NCI-H1092 (cell line): Measurements from ENCODE around the gene ANK2.

ENCODE experiments used
- DNase-seq: peaks from one replicate; lab custom pipeline; 2025; lab: John Stamatoyannopoulos, UW

The ANK2 gene

DNA sequence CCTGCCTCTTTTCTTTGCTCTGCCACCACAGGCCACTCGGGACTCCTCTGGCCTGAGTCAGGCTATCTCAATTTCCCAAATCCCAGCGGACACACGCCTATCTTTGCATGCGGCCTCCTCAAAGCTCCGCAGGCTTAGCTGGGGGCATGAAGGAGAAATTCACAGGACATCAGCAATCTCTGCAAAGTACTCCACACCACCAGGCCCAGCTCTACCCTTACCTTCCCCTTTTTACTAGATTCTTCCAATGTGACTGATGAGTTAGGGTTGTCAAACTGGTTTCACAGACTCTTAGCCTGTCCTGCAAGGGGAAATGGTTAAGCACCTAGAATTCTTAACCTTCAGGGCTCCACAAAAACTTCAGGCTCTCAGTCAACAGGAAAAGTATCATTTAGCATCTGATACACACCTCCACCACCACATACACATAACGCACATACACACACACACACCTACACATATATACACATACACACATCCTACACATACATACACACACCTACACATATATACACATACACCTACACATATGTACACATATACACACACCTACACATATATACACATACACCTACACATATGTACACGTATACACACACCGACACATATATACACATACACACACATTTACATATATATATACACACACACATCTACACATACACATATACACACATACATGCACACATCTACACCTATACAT, 349.1 kb downstream of the ANK2 start:
- no peak for DNase-seq

DNA sequence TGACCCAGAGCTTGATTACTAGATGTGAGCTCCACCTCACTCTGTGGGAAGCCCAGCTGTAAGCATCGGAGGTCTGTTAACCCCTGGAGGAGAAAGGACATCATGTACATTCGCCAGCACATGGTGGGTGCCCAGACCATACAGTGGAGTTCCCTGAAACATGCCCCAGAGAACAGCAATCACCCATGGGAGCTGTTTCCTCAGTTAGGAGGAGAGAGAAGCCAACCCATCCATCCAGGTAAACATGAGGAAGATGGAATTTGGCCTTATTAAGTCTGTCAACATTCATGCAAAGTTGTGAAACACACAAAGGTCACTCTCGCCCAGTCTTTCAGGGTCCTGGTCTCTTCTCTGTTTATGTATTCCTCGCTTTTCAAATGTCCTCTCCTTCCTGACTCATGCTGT, 354.7 kb downstream of the ANK2 start:
- DNase-seq: no peak

DNA sequence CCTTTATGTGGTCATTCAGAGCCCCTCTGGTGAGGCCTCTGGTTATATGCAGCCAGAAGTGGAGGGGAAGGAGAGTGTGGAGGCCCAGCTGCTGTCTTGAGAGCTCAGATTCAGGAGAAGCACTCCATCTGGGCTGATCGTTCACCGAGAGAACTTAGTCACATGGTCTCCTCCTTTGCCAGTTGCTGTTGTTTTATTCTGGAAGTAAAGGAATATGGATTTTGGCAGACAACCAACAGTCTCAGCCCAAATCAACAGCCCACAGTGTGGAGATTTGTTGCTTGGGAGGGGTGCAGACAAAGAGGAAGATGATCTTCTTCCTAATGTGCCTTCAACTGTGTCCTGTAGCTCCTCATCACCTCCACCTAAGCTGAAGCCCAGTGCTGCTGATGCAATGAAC, 355.4 kb downstream of the ANK2 start:
- no peak for DNase-seq

DNA sequence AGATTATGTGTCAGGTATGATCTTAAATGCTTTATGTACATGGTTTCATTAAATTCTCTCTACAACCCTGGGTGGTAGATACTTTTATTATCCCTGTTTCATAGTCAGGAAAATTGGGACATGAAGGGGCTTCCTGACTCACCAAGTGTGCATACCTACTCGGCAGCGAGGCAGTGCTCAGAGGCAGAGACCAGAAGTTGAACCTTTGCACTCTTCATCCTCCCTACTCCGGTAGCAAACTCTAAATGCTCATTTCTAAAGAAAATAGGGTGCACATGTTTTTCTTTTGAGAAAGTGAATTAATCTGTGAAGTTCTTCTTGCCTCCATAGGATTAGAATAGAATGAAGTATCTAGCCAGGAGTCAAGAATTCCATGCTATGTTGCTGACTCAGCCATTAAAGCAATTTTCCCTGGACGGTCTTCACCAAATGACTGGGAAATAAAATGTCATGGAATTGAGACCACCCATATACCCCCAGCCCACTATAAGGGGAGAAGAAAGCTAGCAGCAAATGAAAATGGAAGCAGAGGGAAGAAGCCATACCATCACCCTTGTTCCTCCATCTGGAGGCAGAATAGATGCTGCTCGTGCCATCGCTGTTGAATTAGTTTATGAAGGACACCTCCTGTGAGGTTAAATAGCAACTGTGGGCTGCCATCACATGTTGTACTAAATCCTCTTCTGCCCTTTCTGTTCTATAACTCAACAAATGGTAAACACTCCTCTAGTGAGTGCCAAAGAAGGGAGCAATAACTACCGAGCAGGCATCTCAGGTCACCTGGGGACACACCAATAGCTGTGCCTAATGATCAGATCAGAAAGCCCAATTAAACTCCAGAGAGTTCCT, 356.6 kb downstream of the ANK2 start:
- no peak for DNase-seq

DNA sequence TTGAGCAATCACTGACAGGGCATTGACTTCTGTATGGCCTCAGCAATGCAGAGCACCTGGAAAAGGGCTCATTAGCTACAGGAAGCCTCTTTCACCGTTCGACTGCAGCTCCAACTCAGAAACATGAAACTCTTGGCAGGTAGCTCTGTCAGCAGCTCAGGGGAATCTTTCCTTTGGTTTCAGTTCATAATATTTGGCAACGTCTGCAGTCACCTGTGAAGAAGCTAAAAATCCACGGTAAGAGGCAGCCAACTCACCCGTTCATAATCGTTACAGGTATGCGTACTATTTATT, 357.2 kb downstream of the ANK2 start:
- peak; percentile 53 for DNase-seq

DNA sequence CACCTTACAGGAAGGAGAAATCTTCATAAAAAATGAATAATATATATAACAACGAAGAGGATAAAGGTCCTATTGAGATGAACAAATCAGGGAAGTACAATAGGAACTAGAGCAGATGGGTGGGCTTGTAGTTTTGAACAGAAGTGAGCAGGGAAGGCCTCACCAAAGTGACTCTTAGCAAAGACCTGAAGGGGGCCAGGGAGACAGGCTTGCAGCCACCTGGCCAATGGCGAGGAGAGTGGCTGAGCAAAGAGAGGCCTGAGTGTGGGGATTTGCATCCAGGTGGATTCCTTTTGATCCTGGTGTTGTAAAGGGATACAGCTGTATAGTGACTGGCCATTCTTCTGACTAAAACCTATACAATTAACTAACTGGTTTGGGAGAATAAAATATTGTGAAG, 358.0 kb downstream of the ANK2 start:
- DNase-seq: peak; percentile 33

DNA sequence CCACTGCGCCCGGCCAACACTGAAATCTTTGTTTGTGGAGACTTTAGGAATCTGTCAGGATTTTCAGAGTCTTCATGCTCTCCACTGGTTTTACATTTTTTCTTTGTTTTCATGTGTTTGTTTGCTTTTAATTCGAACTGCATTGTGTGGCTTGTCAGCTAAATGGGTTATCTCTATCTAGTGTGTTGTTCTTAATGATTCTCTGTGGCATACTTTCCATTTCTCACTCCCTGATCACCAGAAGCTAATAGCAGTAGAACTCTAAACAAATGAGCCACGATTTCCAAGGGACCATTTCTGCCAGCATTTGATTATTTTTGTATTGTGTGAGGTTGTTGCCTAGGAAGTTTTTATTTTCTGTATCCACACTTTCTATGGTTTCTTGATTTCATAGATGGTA, 359.7 kb downstream of the ANK2 start:
- DNase-seq: no peak

DNA sequence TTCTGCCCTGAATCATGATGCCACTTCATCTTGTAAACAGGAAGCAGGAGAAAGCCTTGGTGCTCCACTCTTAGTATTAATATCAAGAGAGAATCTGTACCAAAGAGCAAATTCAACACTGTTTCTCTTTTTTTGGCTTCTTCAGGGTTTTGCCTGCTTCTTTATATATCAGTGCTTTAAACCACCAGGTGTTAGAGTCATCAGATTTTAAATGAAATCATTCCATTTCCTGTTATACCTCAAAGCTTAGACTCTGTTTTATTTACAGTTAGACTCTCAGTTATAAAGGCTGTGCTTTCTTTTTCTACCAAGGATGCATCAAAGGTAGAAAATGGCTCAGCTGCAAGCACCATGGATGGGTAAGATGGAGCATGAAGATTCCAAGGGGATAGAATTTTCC, 361.2 kb downstream of the ANK2 start:
- no peak for DNase-seq

DNA sequence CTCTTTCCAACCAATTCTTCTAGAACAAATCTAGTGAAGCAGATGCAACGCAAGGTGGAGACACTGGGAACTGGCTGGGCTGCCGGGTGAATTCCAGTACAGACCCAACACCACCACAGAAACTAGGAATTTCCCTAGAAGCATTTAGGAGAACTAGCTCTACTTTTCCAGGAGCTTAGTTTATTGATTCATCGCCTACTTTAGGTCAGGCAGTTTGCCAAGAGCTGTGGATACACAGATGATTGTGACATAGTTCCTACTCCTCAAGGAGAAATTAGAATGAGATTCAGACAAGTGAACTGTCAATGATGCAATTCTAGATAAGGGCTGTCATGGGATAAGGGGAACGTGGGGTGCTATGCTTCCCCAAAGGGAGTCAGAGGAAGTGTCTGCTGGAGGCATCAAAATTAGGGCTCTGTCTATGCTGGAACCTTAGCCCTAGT, 362.1 kb downstream of the ANK2 start:
- DNase-seq: no peak

DNA sequence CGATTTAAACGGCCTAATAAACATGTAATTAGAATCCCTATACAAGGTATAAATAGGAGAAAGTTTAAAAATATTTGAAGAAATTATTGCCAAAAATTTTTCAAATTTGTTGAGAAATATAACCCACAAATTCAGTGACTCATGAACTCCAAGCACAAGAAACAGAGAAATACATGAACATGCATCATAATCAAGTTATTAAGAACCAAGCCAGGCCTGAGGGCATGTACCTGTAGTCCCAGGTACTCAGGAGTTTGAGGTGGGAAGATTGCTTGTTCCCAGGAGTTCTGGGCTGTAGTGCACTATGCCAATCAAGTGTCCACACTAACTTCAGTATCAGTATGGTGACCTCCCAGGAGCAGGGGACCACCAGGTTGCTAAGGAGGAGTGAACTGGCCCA, 370.2 kb downstream of the ANK2 start:
- DNase-seq: no peak

DNA sequence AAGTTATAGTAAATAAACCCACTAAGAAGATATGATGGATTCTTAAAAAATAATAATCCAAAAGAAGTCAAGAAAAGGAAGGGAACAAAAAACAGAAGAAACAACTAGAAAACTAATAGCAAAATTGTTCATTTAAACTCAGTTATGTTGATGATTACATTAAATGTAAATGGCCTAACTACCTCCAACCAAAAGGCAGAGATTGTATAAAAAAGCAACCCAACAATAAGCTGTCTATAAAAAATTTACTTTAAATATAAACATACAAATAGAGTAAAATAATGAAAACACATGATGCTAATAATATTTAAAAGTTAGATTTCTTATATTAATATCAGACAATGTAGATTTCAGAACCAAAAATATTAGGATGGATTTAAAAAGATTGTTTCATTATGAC, 371.5 kb downstream of the ANK2 start:
- DNase-seq: no peak

DNA sequence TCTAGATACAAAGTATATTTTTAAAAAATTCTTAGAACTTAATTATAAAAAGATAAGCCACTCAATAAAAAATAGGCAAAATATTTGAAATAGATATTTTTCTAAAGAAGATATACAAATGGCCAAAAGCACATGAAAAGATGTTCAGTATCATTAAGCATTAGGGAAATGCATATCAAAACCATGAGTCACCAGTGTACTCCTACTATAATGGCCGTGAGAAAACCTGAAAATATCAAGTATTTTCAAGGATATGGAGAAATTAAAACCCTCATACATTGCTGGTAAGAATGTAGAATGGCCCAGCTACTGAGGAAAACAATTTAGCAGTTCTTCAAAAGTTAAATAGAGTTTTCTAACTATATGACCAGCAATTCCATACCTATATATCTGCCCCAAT, 374.2 kb downstream of the ANK2 start:
- no peak for DNase-seq

DNA sequence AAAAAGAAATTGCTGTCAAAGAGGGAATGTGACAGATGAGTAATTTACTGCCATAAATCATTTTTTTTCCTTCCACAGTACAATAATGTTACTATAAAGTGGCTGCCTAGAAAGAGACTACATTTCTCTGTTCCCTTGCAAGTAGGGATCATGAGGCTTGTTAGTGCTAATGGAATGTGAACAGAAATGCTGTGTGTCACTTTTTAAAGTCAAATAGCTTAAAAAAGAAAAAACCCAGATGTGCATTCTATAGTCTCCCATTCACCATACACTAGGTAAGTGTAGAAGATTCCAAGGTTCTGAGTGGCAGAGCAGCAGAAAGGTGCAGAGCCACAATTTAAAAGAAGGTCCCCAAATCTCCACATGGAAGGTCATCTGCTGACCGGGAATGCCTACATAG, 383.7 kb downstream of the ANK2 start:
- no peak for DNase-seq
